HAP-1 (cell line): ENCODE measurements around the gene VSNL1.

ENCODE experiments used
- DNase-seq, 2 experiments: peaks; one replicate each; pipeline ENCODE4 v3.0.0-alpha.2; 2016 to 2020; ENCODE audit warnings: low spot score in 2 of 2
- H3K27me3 ChIP-seq: fragments of 250-450 bp; sonication (Bioruptor Pico); 2 replicates; pipeline ENCODE4 v1.5.1; 2020; ENCODE audit warnings: low read depth, mild to moderate bottlenecking, moderate library complexity
- H3K36me3 ChIP-seq: fragments of 250-450 bp; sonication (Bioruptor Pico); replicated peaks from 2 replicates; pipeline ENCODE4 v1.5.1; 2020; ENCODE audit warnings: mild to moderate bottlenecking
- H3K4me1 ChIP-seq: fragments of 250-450 bp; sonication (Bioruptor Pico); 2 replicates; pipeline ENCODE4 v1.5.1; 2020; ENCODE audit warnings: mild to moderate bottlenecking
- H3K4me3 ChIP-seq: fragments of 250-450 bp; sonication (Bioruptor Pico); 2 replicates; pipeline ENCODE4 v1.5.1; 2020; ENCODE audit warnings: mild to moderate bottlenecking, moderate library complexity
- H3K9me3 ChIP-seq: fragments of 250-450 bp; sonication (Bioruptor Pico); 2 replicates; pipeline ENCODE4 v1.5.1; 2020; ENCODE audit warnings: mild to moderate bottlenecking, moderate library complexity
- in situ Hi-C: fragments of 300-500 bp; cut with MboI; formaldehyde crosslinking; loops from 3 replicates; pipeline ENCODE4 v1.14.3; 2020; ENCODE audit warnings: low sequenced_read_pairs, inconsistent platforms, mixed read lengths

VSNL1 gene

DNA sequence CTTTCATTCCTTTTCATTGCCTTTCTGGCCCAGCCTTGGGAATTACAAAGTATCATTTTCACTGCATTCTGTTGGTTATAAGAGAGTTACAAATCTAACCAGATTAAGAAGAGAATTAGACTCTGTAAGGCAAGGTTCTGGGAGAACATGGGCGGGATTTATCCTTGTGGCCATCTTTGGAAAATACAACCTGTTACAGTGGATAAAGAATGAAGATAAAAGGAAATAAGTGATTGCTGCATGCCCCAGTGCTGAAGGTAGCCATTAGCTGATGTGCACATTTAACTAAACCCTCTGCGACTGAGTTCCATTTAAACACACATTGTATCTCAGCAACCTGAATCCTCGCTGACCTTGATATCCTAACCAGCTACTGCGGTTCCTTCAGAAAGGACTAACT lies 119.7 kb downstream of the VSNL1 start:
- in situ Hi-C loops = no loop called here

GRCh38 chr2:17661460-17661859 lies 121.0 kb downstream of the VSNL1 start:
- in situ Hi-C loops = no loop called here
- no peaks in the 10 kb centered on the region for H3K9me3 ChIP-seq
- H3K36me3 ChIP-seq = peaks cover 23% of the 10 kb centered on the region
- H3K4me1 ChIP-seq = no peaks in the 10 kb centered on the region
- H3K4me3 ChIP-seq = no peak overlapping the region
- no peak for DNase-seq
- H3K27me3 ChIP-seq = no peaks in the 10 kb centered on the region

More for the DNA sequence above, 119.7 kb downstream of the VSNL1 start:
- Histone ChIP-seq H3K4me3 (no peak overlapping the region), H3K4me1 (no peaks in the 10 kb centered on the region), H3K9me3 (no peaks in the 10 kb centered on the region), H3K36me3 (peaks cover 17% of the 10 kb centered on the region), H3K27me3 (no peaks in the 10 kb centered on the region)
- no peak for DNase-seq

- H3K4me1 ChIP-seq = no peaks in the 10 kb centered on the region
- in situ Hi-C loops = no loop called here
- DNase-seq = no peak
- H3K9me3 ChIP-seq = no peaks in the 10 kb centered on the region
- no peaks in the 10 kb centered on the region for H3K27me3 ChIP-seq
- no peak overlapping the region for H3K4me3 ChIP-seq
- H3K36me3 ChIP-seq = peaks cover 23% of the 10 kb centered on the region
These were observed 122.2 kb downstream of the VSNL1 start for GRCh38 chr2:17662723-17663122.

DNA sequence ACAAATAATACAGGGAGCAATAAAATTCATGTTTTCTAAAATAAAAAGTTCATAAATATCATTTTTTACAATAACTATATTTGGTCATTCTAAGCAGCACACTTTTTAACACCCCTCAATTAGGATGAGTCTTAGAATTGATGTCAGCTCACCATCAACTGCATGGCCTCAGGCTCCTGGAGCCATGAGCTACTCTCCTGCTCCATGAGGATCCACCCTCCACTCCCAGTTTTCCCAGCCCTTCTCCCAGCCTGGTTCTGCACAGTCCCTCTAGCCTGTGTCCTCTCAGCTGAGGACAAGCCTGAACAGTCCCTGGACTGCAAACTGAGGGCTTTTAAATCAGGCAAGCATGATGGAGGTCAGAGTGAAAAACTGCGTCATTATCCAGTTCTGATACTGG lies 124.0 kb downstream of the VSNL1 start:
- no peak overlapping the region for H3K4me3 ChIP-seq
- H3K36me3 ChIP-seq = peaks cover 31% of the 10 kb centered on the region
- H3K4me1 ChIP-seq = no peaks in the 10 kb centered on the region
- H3K27me3 ChIP-seq = no peaks in the 10 kb centered on the region
- DNase-seq = no peak
- in situ Hi-C loops = no loop called here
- no peaks in the 10 kb centered on the region for H3K9me3 ChIP-seq

DNA sequence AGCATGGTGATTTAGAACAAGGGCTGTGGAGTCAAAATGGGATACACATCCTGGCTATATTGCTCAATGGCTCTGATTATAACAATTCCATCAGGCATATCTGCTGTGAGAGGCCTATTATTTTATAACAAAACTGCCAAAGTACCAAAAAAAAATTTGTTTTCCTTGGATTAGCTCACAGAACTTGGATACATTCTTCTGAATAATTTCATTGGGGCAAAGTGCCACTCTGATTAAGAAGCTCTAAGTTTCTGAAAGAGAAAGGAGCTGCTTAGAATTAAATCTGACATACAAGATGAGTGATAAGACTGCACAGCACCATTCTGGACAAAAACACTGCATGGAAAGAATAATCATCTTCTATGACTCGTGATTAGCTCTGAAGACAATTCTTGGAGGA lies 127.4 kb downstream of the VSNL1 start:
- H3K9me3 ChIP-seq = no peaks in the 10 kb centered on the region
- H3K4me3 ChIP-seq = no peak overlapping the region
- in situ Hi-C loops = no loop called here
- no peak for DNase-seq
- peaks cover 40% of the 10 kb centered on the region for H3K36me3 ChIP-seq
- no peaks in the 10 kb centered on the region for H3K27me3 ChIP-seq
- no peaks in the 10 kb centered on the region for H3K4me1 ChIP-seq

- no peak for DNase-seq
- Histone ChIP-seq H3K9me3 (no peaks in the 10 kb centered on the region), H3K4me3 (no peak overlapping the region), H3K36me3 (peaks cover 29% of the 10 kb centered on the region), H3K27me3 (no peaks in the 10 kb centered on the region), H3K4me1 (no peaks in the 10 kb centered on the region)
- in situ Hi-C loops = loop anchor here (10.0 kb wide), 1 partner anchor 898 kb away; no protein-coding TSS in a partner anchor
These were observed 132.3 kb downstream of the VSNL1 start for GRCh38 chr2:17672583-17673317.

GRCh38 chr2:17674817-17675216 lies 134.3 kb downstream of the VSNL1 start:
- Histone ChIP-seq H3K4me3 (no peak overlapping the region), H3K36me3 (peaks cover 30% of the 10 kb centered on the region), H3K27me3 (no peaks in the 10 kb centered on the region), H3K9me3 (no peaks in the 10 kb centered on the region), H3K4me1 (no peaks in the 10 kb centered on the region)
- in situ Hi-C loops = loop anchor here (10.0 kb wide), 1 partner anchor 900 kb away; no protein-coding TSS in a partner anchor
- no peak for DNase-seq

DNA sequence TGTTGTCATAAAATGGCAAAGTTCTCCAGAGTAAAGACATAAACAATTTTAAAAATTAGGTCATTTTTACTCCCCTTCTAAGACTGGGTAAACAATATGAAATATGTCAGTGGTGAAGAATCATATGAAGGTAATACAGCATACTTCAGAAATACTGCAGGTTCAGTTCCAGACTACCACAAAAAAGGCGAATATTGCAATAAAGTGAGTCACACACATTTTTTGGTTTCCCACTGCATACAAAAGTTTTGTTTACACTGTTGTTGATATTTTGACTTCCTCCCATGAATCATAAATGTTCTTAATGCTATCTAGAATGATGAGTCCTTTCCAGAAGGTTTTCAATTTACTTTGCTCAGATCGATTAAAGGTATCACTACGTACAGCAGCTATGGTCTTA lies 139.6 kb downstream of the VSNL1 start:
- Histone ChIP-seq H3K36me3 (peaks cover 37% of the 10 kb centered on the region), H3K9me3 (no peaks in the 10 kb centered on the region), H3K27me3 (no peaks in the 10 kb centered on the region), H3K4me1 (no peaks in the 10 kb centered on the region), H3K4me3 (no peak overlapping the region)
- DNase-seq = no peak
- in situ Hi-C loops = no loop called here

GRCh38 chr2:17682098-17682857 lies 141.8 kb downstream of the VSNL1 start:
- Histone ChIP-seq H3K4me1 (no peaks in the 10 kb centered on the region), H3K4me3 (no peak overlapping the region), H3K36me3 (peaks cover 29% of the 10 kb centered on the region), H3K27me3 (no peaks in the 10 kb centered on the region), H3K9me3 (no peaks in the 10 kb centered on the region)
- in situ Hi-C loops = no loop called here
- DNase-seq = no peak

GRCh38 chr2:17683981-17684380 lies 143.5 kb downstream of the VSNL1 start:
- H3K27me3 ChIP-seq = no peaks in the 10 kb centered on the region
- H3K4me1 ChIP-seq = no peaks in the 10 kb centered on the region
- peaks cover 33% of the 10 kb centered on the region for H3K36me3 ChIP-seq
- no peak overlapping the region for H3K4me3 ChIP-seq
- no peak for DNase-seq
- in situ Hi-C loops = no loop called here
- no peaks in the 10 kb centered on the region for H3K9me3 ChIP-seq

- peaks cover 48% of the 10 kb centered on the region for H3K36me3 ChIP-seq
- no peak for DNase-seq
- no peaks in the 10 kb centered on the region for H3K9me3 ChIP-seq
- in situ Hi-C loops = no loop called here
- H3K4me3 ChIP-seq = no peak overlapping the region
- H3K27me3 ChIP-seq = no peaks in the 10 kb centered on the region
- no peaks in the 10 kb centered on the region for H3K4me1 ChIP-seq
These were observed 148.1 kb downstream of the VSNL1 start for GRCh38 chr2:17688600-17688999.

DNA sequence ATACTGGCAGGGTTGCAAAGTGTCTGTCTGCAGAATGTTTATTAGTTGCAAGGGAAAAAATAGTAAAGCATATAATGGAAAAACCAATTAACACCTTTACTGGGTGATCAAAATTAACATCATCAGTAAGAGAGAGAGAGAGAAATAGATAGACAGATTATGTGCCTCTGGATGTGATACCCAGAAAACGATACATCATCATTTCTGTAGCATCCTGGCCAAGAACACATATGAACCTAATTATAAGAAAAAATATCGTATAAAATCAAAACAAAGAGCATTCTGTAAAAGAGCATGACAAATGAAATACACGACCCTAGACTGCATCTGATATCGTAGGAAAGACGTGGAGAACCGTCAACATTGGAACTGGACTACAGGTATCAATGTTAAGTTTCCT lies 148.5 kb downstream of the VSNL1 start:
- no peaks in the 10 kb centered on the region for H3K27me3 ChIP-seq
- H3K4me3 ChIP-seq = no peak overlapping the region
- H3K9me3 ChIP-seq = no peaks in the 10 kb centered on the region
- in situ Hi-C loops = no loop called here
- peaks cover 48% of the 10 kb centered on the region for H3K36me3 ChIP-seq
- H3K4me1 ChIP-seq = no peaks in the 10 kb centered on the region
- DNase-seq = no peak

GRCh38 chr2:17690776-17691175 lies 150.3 kb downstream of the VSNL1 start:
- peaks cover 63% of the 10 kb centered on the region for H3K36me3 ChIP-seq
- H3K27me3 ChIP-seq = no peaks in the 10 kb centered on the region
- in situ Hi-C loops = no loop called here

More at GRCh38 chr2:17690776-17691175, 150.3 kb downstream of the VSNL1 start:
- Histone ChIP-seq H3K9me3 (no peaks in the 10 kb centered on the region), H3K4me1 (no peaks in the 10 kb centered on the region), H3K4me3 (no peak overlapping the region)
- no peak for DNase-seq
